ENCODE results near the gene EIF4H.

GRCh38 chr7:74217455-74218342 is 43.5 kb downstream of the EIF4H start:
- TF ChIP-seq, protein P1, sequence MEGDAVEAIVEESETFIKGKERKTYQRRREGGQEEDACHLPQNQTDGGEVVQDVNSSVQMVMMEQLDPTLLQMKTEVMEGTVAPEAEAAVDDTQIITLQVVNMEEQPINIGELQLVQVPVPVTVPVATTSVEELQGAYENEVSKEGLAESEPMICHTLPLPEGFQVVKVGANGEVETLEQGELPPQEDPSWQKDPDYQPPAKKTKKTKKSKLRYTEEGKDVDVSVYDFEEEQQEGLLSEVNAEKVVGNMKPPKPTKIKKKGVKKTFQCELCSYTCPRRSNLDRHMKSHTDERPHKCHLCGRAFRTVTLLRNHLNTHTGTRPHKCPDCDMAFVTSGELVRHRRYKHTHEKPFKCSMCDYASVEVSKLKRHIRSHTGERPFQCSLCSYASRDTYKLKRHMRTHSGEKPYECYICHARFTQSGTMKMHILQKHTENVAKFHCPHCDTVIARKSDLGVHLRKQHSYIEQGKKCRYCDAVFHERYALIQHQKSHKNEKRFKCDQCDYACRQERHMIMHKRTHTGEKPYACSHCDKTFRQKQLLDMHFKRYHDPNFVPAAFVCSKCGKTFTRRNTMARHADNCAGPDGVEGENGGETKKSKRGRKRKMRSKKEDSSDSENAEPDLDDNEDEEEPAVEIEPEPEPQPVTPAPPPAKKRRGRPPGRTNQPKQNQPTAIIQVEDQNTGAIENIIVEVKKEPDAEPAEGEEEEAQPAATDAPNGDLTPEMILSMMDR (IDR thresholded peaks at IDR 0.05; ENCODE audit: extremely low read depth in 1 of 2, insufficient read depth in 1 of 2, low read depth in 1 of 2, low read length in 2 of 2), result no peak
- no peak for TF ChIP-seq POLR2AphosphoS5 (IDR thresholded peaks at IDR 0.05; ENCODE audit: insufficient read depth, low read depth, low read length)
- TF ChIP-seq, protein P2, sequence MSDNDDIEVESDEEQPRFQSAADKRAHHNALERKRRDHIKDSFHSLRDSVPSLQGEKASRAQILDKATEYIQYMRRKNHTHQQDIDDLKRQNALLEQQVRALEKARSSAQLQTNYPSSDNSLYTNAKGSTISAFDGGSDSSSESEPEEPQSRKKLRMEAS (IDR thresholded peaks at IDR 0.05; ENCODE audit: insufficient read depth, insufficient read length), result no peak
- no peak for TF ChIP-seq POLR2A (IDR thresholded peaks at IDR 0.05; ENCODE audit: low read depth, low read length)
- TF ChIP-seq EZH2 (IDR thresholded peaks at IDR 0.05; ENCODE audit: borderline replicate concordance, low read depth, low read length, severe bottlenecking), result no peak
- TF ChIP-seq JUN (IDR thresholded peaks at IDR 0.05; ENCODE audit: borderline replicate concordance, insufficient read depth, insufficient read length, low read depth), result no peak
- no peak for TF ChIP-seq MYC (IDR thresholded peaks at IDR 0.05; ENCODE audit: low read depth, low read length)
- no peak for TF ChIP-seq GATA2 (IDR thresholded peaks at IDR 0.05; ENCODE audit: insufficient read depth, insufficient read length, low read depth, low read length)
- TF ChIP-seq FOS (IDR thresholded peaks at IDR 0.05; ENCODE audit: borderline replicate concordance, insufficient read depth, low read length), result no peak
